ENCODE results near the gene SCIN. TPM values are rescaled to one million over a fixed set of nuclear protein-coding genes. Genes with fewer than 3 reads are reported as not detected.
A peak's percentile ranks its signal among the peaks of the same experiment; 100 is the strongest.

The SCIN gene
- total and polyA plus RNA-seq, 2 experiments from 2014 or later = 0.32 to 0.64 TPM

GRCh38 chr7:12569673-12570072 lies 847 bp upstream of the SCIN start:
- Histone ChIP-seq H3K27ac (no peak overlapping the region), H3K9me2 (ENCODE audit: insufficient read depth) (no peaks in the 10 kb centered on the region), H2AFZ (no peak overlapping the region), H3K9me3 (ENCODE audit: low read depth) (no peaks in the 10 kb centered on the region), H3K4me3 (peak overlapping the region; percentile 60), H3K36me3 (ENCODE audit: low read depth) (no peaks in the 10 kb centered on the region), H3K27me3 (replicated peaks; ENCODE audit: insufficient read depth) (peaks cover 20% of the 10 kb centered on the region), H3K9ac (no peak overlapping the region), H4K20me1 (ENCODE audit: insufficient read depth) (no peaks in the 10 kb centered on the region), H3K79me2 (ENCODE audit: insufficient read depth) (no peaks in the 10 kb centered on the region), H3F3A (ENCODE audit: insufficient read depth) (no peaks in the 10 kb centered on the region), H3K4me1 (ENCODE audit: insufficient read depth) (no peaks in the 10 kb centered on the region), H3K4me2 (ENCODE audit: unreplicated experiment) (peak overlapping the region; percentile 81)
- TF ChIP-seq EZH2 (IDR thresholded peaks at IDR 0.05; ENCODE audit: insufficient read depth, poor library complexity, severe bottlenecking) = no peak
- DNase-seq = no peak
- WGBS, 2 experiments (ENCODE audit: low coverage in 1 of 2, low lambda C conversion rate in 2 of 2, missing lambda C conversion rate in 2 of 2) = 18 to 21% methylated on average over 5 of the region's 5 CpGs
- in situ Hi-C loops (cut with MboI) = no loop called here

- peaks cover 20% of the 10 kb centered on the region for H3K27me3 ChIP-seq (replicated peaks; ENCODE audit: insufficient read depth)
- H3K4me3 ChIP-seq = peak overlapping the region; percentile 60
- H3K36me3 ChIP-seq (ENCODE audit: low read depth) = no peaks in the 10 kb centered on the region
- H3K4me2 ChIP-seq (ENCODE audit: unreplicated experiment) = peak overlapping the region; percentile 81
- H3K9me3 ChIP-seq (ENCODE audit: low read depth) = no peaks in the 10 kb centered on the region
- H4K20me1 ChIP-seq (ENCODE audit: insufficient read depth) = no peaks in the 10 kb centered on the region
- in situ Hi-C loops (cut with MboI) = no loop called here
- no peaks in the 10 kb centered on the region for H3K79me2 ChIP-seq (ENCODE audit: insufficient read depth)
- H3K9ac ChIP-seq = peak overlapping the region; percentile 5; the same call in 1 of the 2 replicates
- peak; percentile 54 for DNase-seq
- 7 to 8% methylated on average over 10 of the region's 10 CpGs for WGBS, 2 experiments (ENCODE audit: low coverage in 1 of 2, low lambda C conversion rate in 2 of 2, missing lambda C conversion rate in 2 of 2)
- H3K9me2 ChIP-seq (ENCODE audit: insufficient read depth) = no peaks in the 10 kb centered on the region
- H3F3A ChIP-seq (ENCODE audit: insufficient read depth) = no peaks in the 10 kb centered on the region
- TF ChIP-seq EZH2phosphoT487 (IDR thresholded peaks at IDR 0.05; ENCODE audit: insufficient read depth, low read depth) (no peak), EZH2 (IDR thresholded peaks at IDR 0.05; ENCODE audit: insufficient read depth, poor library complexity, severe bottlenecking) (no peak)
- H3K4me1 ChIP-seq (ENCODE audit: insufficient read depth) = no peaks in the 10 kb centered on the region
- H3K27ac ChIP-seq = no peak overlapping the region
- peak overlapping the region; percentile 78 for H2AFZ ChIP-seq
Observed at GRCh38 chr7:12570168-12570533, 369 bp upstream of the SCIN start.

- 74 to 76% methylated on average over 5 of the region's 5 CpGs for WGBS, 2 experiments (ENCODE audit: low coverage in 1 of 2, low lambda C conversion rate in 2 of 2, missing lambda C conversion rate in 2 of 2)
- Histone ChIP-seq H3K9me2 (ENCODE audit: insufficient read depth) (no peaks in the 10 kb centered on the region), H2AFZ (no peak overlapping the region), H3K27ac (no peak overlapping the region), H4K20me1 (ENCODE audit: insufficient read depth) (no peaks in the 10 kb centered on the region), H3K9me3 (ENCODE audit: low read depth) (no peaks in the 10 kb centered on the region), H3K9ac (no peak overlapping the region), H3K4me2 (ENCODE audit: unreplicated experiment) (no peak overlapping the region), H3K4me1 (ENCODE audit: insufficient read depth) (no peaks in the 10 kb centered on the region), H3K79me2 (ENCODE audit: insufficient read depth) (no peaks in the 10 kb centered on the region), H3K27me3 (replicated peaks; ENCODE audit: insufficient read depth) (peaks cover 20% of the 10 kb centered on the region), H3K4me3 (no peak overlapping the region), H3F3A (ENCODE audit: insufficient read depth) (no peaks in the 10 kb centered on the region), H3K36me3 (ENCODE audit: low read depth) (no peaks in the 10 kb centered on the region)
- in situ Hi-C loops (cut with MboI) = no loop called here
- DNase-seq = no peak
- TF ChIP-seq EZH2phosphoT487 (IDR thresholded peaks at IDR 0.05; ENCODE audit: insufficient read depth, low read depth) (no peak), EZH2 (IDR thresholded peaks at IDR 0.05; ENCODE audit: insufficient read depth, poor library complexity, severe bottlenecking) (no peak)
Observed at GRCh38 chr7:12571691-12572090, 1.2 kb downstream of the SCIN start.

GRCh38 chr7:12572941-12573575 lies 2.5 kb downstream of the SCIN start:
- TF ChIP-seq EZH2phosphoT487 (IDR thresholded peaks at IDR 0.05; ENCODE audit: insufficient read depth, low read depth) = no peak
- no peak for TF ChIP-seq EZH2 (IDR thresholded peaks at IDR 0.05; ENCODE audit: insufficient read depth, poor library complexity, severe bottlenecking)
- Histone ChIP-seq H3K27me3 (replicated peaks; ENCODE audit: insufficient read depth) (peaks cover 20% of the 10 kb centered on the region), H3K9me3 (ENCODE audit: low read depth) (no peaks in the 10 kb centered on the region), H3F3A (ENCODE audit: insufficient read depth) (no peaks in the 10 kb centered on the region), H3K4me3 (no peak overlapping the region), H3K79me2 (ENCODE audit: insufficient read depth) (no peaks in the 10 kb centered on the region), H3K4me2 (ENCODE audit: unreplicated experiment) (peak overlapping the region; percentile 43), H2AFZ (peak overlapping the region; percentile 67), H3K9ac (no peak overlapping the region), H3K36me3 (ENCODE audit: low read depth) (no peaks in the 10 kb centered on the region), H3K4me1 (ENCODE audit: insufficient read depth) (no peaks in the 10 kb centered on the region), H3K27ac (no peak overlapping the region), H4K20me1 (ENCODE audit: insufficient read depth) (no peaks in the 10 kb centered on the region), H3K9me2 (ENCODE audit: insufficient read depth) (no peaks in the 10 kb centered on the region)
- peak; percentile 13 for DNase-seq
- in situ Hi-C loops (cut with MboI) = no loop called here
- 14 to 29% methylated on average over 2 of the region's 2 CpGs for WGBS, 2 experiments (ENCODE audit: low coverage in 1 of 2, low lambda C conversion rate in 2 of 2, missing lambda C conversion rate in 2 of 2)
